Upper lobe of left lung (tissue), 4 donors: Measurements from ENCODE around the gene PGD.

ENCODE experiments used
- EP300 ChIP-seq, 4 donors: sonication (generic); formaldehyde crosslinking; IDR thresholded peaks; one replicate each; pipeline ENCODE4 v1.5.1; 2017; ENCODE audit warnings: antibody characterized with exemption in 4 of 4, control low read depth in 2 of 4
- POLR2A ChIP-seq, 4 donors: fragments of 450-650 bp; IDR thresholded peaks; one replicate each; pipeline ENCODE4 v1.5.1; 2016 to 2017; ENCODE audit warnings: antibody characterized with exemption in 4 of 4, mild to moderate bottlenecking in 2 of 4
- POLR2AphosphoS5 ChIP-seq, 2 donors: sonication (generic); formaldehyde crosslinking; IDR thresholded peaks; one replicate each; pipeline ENCODE4 v1.5.1; 2017; ENCODE audit warnings: antibody characterized with exemption in 2 of 2
- TF ChIP-seq, protein P1 (sequence below), 6 experiments: fragments of 450-650 bp in 4 of 6; fragments of 200-600 bp in 2 of 6; sonication (generic) in 2 of 6; IDR thresholded peaks; one replicate each; pipeline ENCODE4 v1.5.1; 2016 to 2019; ENCODE audit warnings: antibody characterized with exemption in 6 of 6

DNA sequence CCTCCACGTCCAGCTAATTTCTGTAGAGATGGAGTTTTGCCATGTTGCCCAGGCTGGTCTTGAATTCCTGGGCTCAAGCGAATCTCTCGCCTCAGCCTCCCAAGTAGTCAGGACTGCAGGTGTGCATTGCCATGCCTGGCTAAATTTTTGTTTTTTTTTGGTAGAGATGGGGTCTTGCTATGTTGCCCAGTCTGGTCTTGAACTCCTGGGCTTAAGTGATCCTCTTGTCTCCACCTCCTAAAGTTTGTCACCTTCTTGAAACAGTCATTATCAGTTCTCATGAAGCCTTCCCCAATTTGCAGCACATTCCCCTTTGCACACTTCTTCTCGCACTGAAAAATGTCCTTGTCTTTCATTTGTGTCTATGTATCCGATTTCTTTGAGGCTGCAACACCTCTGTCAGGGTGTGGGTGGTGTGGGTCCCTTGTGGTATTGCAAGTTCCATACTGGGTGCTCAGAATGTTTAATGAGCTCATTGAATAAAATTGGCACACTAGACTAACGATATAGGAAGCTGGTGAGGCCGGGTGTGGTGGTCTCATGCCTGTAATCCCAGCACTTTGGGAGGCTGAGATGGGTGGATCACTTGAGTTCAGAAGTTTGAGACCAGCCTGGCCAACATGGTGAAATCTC, 48.0 kb downstream of the PGD start:
- TF ChIP-seq POLR2A (IDR thresholded peaks at IDR 0.05) (no peak), EP300 (IDR thresholded peaks at IDR 0.05) (no peak), POLR2AphosphoS5 (IDR thresholded peaks at IDR 0.05) (no peak)
- TF ChIP-seq, protein P1, sequence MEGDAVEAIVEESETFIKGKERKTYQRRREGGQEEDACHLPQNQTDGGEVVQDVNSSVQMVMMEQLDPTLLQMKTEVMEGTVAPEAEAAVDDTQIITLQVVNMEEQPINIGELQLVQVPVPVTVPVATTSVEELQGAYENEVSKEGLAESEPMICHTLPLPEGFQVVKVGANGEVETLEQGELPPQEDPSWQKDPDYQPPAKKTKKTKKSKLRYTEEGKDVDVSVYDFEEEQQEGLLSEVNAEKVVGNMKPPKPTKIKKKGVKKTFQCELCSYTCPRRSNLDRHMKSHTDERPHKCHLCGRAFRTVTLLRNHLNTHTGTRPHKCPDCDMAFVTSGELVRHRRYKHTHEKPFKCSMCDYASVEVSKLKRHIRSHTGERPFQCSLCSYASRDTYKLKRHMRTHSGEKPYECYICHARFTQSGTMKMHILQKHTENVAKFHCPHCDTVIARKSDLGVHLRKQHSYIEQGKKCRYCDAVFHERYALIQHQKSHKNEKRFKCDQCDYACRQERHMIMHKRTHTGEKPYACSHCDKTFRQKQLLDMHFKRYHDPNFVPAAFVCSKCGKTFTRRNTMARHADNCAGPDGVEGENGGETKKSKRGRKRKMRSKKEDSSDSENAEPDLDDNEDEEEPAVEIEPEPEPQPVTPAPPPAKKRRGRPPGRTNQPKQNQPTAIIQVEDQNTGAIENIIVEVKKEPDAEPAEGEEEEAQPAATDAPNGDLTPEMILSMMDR (IDR thresholded peaks at IDR 0.05), result no peak
